ENCODE data around the gene DCLK1.

GRCh38 chr13:36046672-36047071, 84.5 kb downstream of the DCLK1 start:
- TF ChIP-seq CTCF (IDR thresholded peaks at IDR 0.05) = no peak
- TF ChIP-seq POLR2A (IDR thresholded peaks at IDR 0.05) = no peak
- no peak for TF ChIP-seq EP300 (IDR thresholded peaks at IDR 0.05)

Data from tibial nerve (tissue), 4 donors.